Activated CD8-positive, alpha-beta T cell treated with anti-CD3 and anti-CD28 coated beads for 36 hours (primary cell): ENCODE measurements around the gene BIRC2. TPM values are rescaled to one million over a fixed set of nuclear protein-coding genes. Genes with fewer than 3 reads are reported as not detected.

ENCODE experiments used
- ATAC-seq: fragments of 200-7000 bp; cut with Tn5 transposase; one replicate; pipeline ENCODE4 v1.10.0; 2021; ENCODE audit warnings: mild to moderate bottlenecking, moderate library complexity
- CTCF ChIA-PET: fragments of 350-600 bp; sonication (Branson Sonifier 250); formaldehyde crosslinking; loops from one replicate; lab custom pipeline; 2021; ENCODE audit warnings: antibody characterized with exemption; lab: Charles Lee
- POLR2A ChIA-PET: fragments of 350-600 bp; sonication (Branson Sonifier 250); formaldehyde crosslinking; loops from one replicate; lab custom pipeline; 2021; ENCODE audit warnings: antibody characterized with exemption; lab: Charles Lee
- DNase-seq: peaks from one replicate; pipeline ENCODE4 v3.0.0-alpha.2; 2020
- H3K27ac Mint-ChIP-seq: one replicate; pipeline ENCODE4 v1.8.0; 2021; ENCODE audit warnings: mild to moderate bottlenecking, mixed read lengths
- H3K27me3 Mint-ChIP-seq: one replicate; pipeline ENCODE4 v1.8.0; 2021; ENCODE audit warnings: mixed read lengths
- H3K36me3 Mint-ChIP-seq: one replicate; pipeline ENCODE4 v1.8.0; 2021; ENCODE audit warnings: low read depth, mixed read lengths
- H3K4me1 Mint-ChIP-seq: one replicate; pipeline ENCODE4 v1.8.0; 2021; ENCODE audit warnings: low read depth, mixed read lengths
- H3K4me3 Mint-ChIP-seq: one replicate; pipeline ENCODE4 v1.8.0; 2021; ENCODE audit warnings: mild to moderate bottlenecking, moderate library complexity, mixed read lengths
- H3K9me3 Mint-ChIP-seq: one replicate; pipeline ENCODE4 v1.8.0; 2021; ENCODE audit warnings: mixed read lengths
- CTCF ChIP-seq: fragments of 200-600 bp; IDR thresholded peaks from one replicate; pipeline ENCODE4 v1.8.0; 2022; ENCODE audit warnings: antibody characterized with exemption, mild to moderate bottlenecking
- intact Hi-C: fragments of 100-400 bp; cut with micrococcal nuclease; formaldehyde crosslinking; loops from one replicate; pipeline ENCODE4 v1.10.0; 2022
- total RNA-seq, 2 experiments: library from RNA; stranded (reverse); gene quantifications; one replicate each; pipeline ENCODE4 v1.2.3, GENCODE V29; 2021

Gene BIRC2
- total RNA-seq, 2 experiments from 2014 or later = 29.8 to 32.9 TPM

GRCh38 chr11:102407901-102408300 lies 60.9 kb downstream of the BIRC2 start:
- ChIA-PET CTCF (interaction anchor here (0.8 to 2.2 kb wide), 7 partner anchors 10 to 88 kb away, joined by 3 to 9 read pairs (median 6); no protein-coding TSS in a partner anchor), POLR2A (interaction anchor here (1.2 to 1.5 kb wide), 2 partner anchors 38 to 43 kb away, joined by 3 to 4 read pairs; no protein-coding TSS in a partner anchor)
- no peak for DNase-seq
- Mint-ChIP-seq H3K27me3 (no peaks in the 10 kb centered on the region), H3K4me3 (no peak overlapping the region), H3K36me3 (peaks cover 42% of the 10 kb centered on the region), H3K27ac (peak overlapping the region; percentile 55), H3K9me3 (no peaks in the 10 kb centered on the region), H3K4me1 (peaks cover 71% of the 10 kb centered on the region)
- intact Hi-C loops = no loop called here
- TF ChIP-seq CTCF = no peak
- ATAC-seq = no peak

- CTCF ChIA-PET = interaction anchor here (0.8 to 2.2 kb wide), 6 partner anchors 11 to 211 kb away, joined by 3 to 6 read pairs (median 5); no protein-coding TSS in a partner anchor
- ATAC-seq (no peak), DNase-seq (no peak)
- peaks cover 45% of the 10 kb centered on the region for H3K36me3 Mint-ChIP-seq
- no peak for TF ChIP-seq CTCF
- POLR2A ChIA-PET = interaction anchor here (1.2 to 1.5 kb wide), 2 partner anchors 38 to 43 kb away, joined by 3 to 4 read pairs; no protein-coding TSS in a partner anchor
- peaks cover 72% of the 10 kb centered on the region for H3K4me1 Mint-ChIP-seq
- H3K9me3 Mint-ChIP-seq = no peaks in the 10 kb centered on the region
- H3K27me3 Mint-ChIP-seq = no peaks in the 10 kb centered on the region
- no peak overlapping the region for H3K4me3 Mint-ChIP-seq
- peak overlapping the region; percentile 55 for H3K27ac Mint-ChIP-seq
- intact Hi-C loops = no loop called here
Observed at GRCh38 chr11:102408339-102408738, 61.3 kb downstream of the BIRC2 start.

GRCh38 chr11:102410382-102410784 lies 63.4 kb downstream of the BIRC2 start:
- H3K4me1 Mint-ChIP-seq = peaks cover 85% of the 10 kb centered on the region
- H3K27ac Mint-ChIP-seq = peak overlapping the region; percentile 52
- no peaks in the 10 kb centered on the region for H3K27me3 Mint-ChIP-seq
- H3K4me3 Mint-ChIP-seq = no peak overlapping the region
- POLR2A ChIA-PET = no interaction called here
- ATAC-seq (no peak), DNase-seq (no peak)
- H3K9me3 Mint-ChIP-seq = peaks cover 2% of the 10 kb centered on the region
- intact Hi-C loops = loop anchor here (5.0 kb wide), 1 partner anchor 42 kb away; the partner anchor contains the start of gene TMEM123
- TF ChIP-seq CTCF = no peak
- CTCF ChIA-PET = interaction anchor here (3.1 kb wide), 1 partner anchor 20 kb away, joined by 11 read pairs; no protein-coding TSS in a partner anchor
- H3K36me3 Mint-ChIP-seq = peaks cover 57% of the 10 kb centered on the region

GRCh38 chr11:102411142-102411541 lies 64.1 kb downstream of the BIRC2 start:
- TF ChIP-seq CTCF = no peak
- DNase-seq = no peak
- no peak overlapping the region for H3K4me3 Mint-ChIP-seq
- ATAC-seq = no peak
- no peaks in the 10 kb centered on the region for H3K27me3 Mint-ChIP-seq
- intact Hi-C loops = loop anchor here (5.0 kb wide), 1 partner anchor 41 kb away; the partner anchor contains the start of gene TMEM123
- H3K27ac Mint-ChIP-seq = peak overlapping the region; percentile 66
- peaks cover 3% of the 10 kb centered on the region for H3K9me3 Mint-ChIP-seq
- H3K4me1 Mint-ChIP-seq = peaks cover 86% of the 10 kb centered on the region
- ChIA-PET CTCF (interaction anchor here (3.1 kb wide), 1 partner anchor 21 kb away, joined by 11 read pairs; no protein-coding TSS in a partner anchor), POLR2A (no interaction called here)
- peaks cover 54% of the 10 kb centered on the region for H3K36me3 Mint-ChIP-seq

GRCh38 chr11:102413497-102413896 lies 66.5 kb downstream of the BIRC2 start:
- ATAC-seq = peak; percentile 31

More at GRCh38 chr11:102413497-102413896, 66.5 kb downstream of the BIRC2 start:
- TF ChIP-seq CTCF = no peak
- Mint-ChIP-seq H3K27me3 (no peaks in the 10 kb centered on the region), H3K27ac (peak overlapping the region; percentile 87), H3K4me3 (no peak overlapping the region), H3K36me3 (peaks cover 66% of the 10 kb centered on the region), H3K4me1 (peaks cover 89% of the 10 kb centered on the region), H3K9me3 (peaks cover 15% of the 10 kb centered on the region)
- CTCF ChIA-PET = interaction anchor here (0.8 to 1.9 kb wide), 9 partner anchors 14 to 82 kb away, joined by 3 to 6 read pairs (median 4); no protein-coding TSS in a partner anchor
- intact Hi-C loops = loop anchor here (5.0 kb wide), 1 partner anchor 39 kb away; the partner anchor contains the start of gene TMEM123
- POLR2A ChIA-PET = interaction anchor here (0.8 to 1.7 kb wide), 3 partner anchors 12 to 37 kb away, joined by 3 to 4 read pairs (median 3); no protein-coding TSS in a partner anchor
- no peak for DNase-seq
